SK-N-MC (cell line): ENCODE data around the gene PIK3CB.

Experiments
- EZH2 ChIP-seq: fragments of 200-600 bp; sonication (generic); IDR thresholded peaks from one replicate; pipeline ENCODE4 v1.6.1; 2017; ENCODE audit warnings: antibody characterized with exemption
- FOXP2 ChIP-seq: optimal IDR thresholded peaks from 2 replicates; pipeline ENCODE3; 2011; ENCODE audit warnings: mild to moderate bottlenecking, moderate library complexity; ENCODE audit not compliant: insufficient read depth; ENCODE audit errors: extremely low read length, control extremely low read depth
- POLR2AphosphoS5 ChIP-seq: IDR thresholded peaks from 2 replicates; pipeline ENCODE4 v1.6.1; 2012; ENCODE audit warnings: mild to moderate bottlenecking, low read depth, low read length, borderline replicate concordance

- TF ChIP-seq EZH2 (no peak), FOXP2 (no peak), POLR2AphosphoS5 (no peak)
Observed at GRCh38 chr3:138800248-138800647, 34.5 kb downstream of the PIK3CB start.
